GM19397 (cell line): ENCODE measurements around the gene YDJC.
"Not testable (repeated sequence)": the region's sequence is repeated elsewhere in the genome, so short reads cannot be mapped to it uniquely, and the experiment has no call there.

Experiments used
- ATAC-seq: cut with Tn5 transposase; IDR thresholded peaks from one replicate; pipeline ENCODE4 v1.9.1; 2021; ENCODE audit warnings: mild to moderate bottlenecking, moderate library complexity; ENCODE audit not compliant: unreplicated experiment

YDJC gene

GRCh38 chr22:21632931-21633330 lies 3.1 kb upstream of the YDJC start:
- ATAC-seq: no peak

DNA sequence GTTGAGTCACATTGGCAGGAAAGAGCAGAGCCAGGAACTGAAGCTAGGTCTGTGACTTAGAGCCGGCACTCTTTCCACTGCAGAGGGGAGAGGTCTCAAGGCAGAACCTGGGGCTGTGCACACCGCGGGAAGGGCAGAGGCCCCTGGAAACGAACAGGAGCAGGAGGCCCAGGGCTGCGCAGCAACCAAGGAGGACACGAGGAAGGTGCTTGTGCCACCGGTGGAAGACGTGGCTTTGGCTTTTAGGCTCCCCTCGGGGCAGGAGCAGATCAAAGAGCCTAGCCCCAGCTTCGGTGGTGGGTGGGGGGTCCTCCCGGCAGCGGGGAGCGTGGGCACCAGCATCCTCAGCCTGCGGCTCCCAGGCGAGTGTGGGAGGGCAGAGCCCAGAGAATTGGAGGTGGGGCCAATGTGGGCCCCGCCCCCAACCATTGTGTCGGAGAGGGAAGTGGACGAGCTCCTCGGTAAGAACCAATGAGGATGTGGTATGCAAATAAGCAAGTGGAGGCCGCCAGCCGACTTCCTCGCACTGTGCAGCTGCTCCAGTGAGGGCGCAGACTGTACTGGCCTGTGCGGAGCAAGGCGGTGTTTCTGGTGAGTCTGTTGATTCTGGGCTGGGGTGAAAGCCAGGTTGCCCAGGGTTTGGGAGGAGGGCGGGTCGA lies 2.5 kb upstream of the YDJC start, which contains the start of gene CCDC116:
TSS of gene CCDC116 (plus strand) at position 524 of the 659 bp plus-strand sequence. CDS start 422 bp downstream, outside the sequence.
- no peak for ATAC-seq

DNA sequence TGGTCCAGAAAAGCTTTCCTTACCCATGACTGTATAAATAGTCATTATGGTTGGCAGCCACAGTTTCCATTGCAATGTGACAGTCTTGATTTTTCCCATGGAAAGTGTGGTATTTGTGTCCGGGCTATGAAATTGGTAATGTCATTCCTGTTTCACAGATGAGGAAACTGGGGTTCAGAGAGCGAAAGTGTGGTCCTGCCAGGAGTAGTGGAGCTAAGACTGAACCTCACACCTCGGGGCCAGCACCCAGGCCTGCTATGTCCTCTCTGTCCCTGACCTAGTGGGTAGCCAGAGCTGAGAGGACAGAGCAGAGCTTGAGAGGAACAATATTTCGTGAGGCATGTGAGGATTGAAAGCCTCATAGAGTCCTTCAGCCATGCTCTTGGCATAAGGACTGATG lies 1.2 kb upstream of the YDJC start:
- no peak for ATAC-seq

- no peak for ATAC-seq
Measured at GRCh38 chr22:21628386-21629254, 1.2 kb downstream of the YDJC start.

- no peak for ATAC-seq
Measured at GRCh38 chr22:21626735-21627469, 2.9 kb downstream of the YDJC start.

- no peak for ATAC-seq
Measured at GRCh38 chr22:21626073-21626734, 3.6 kb downstream of the YDJC start.

GRCh38 chr22:21624880-21625791 lies 4.7 kb downstream of the YDJC start:
- no peak for ATAC-seq

DNA sequence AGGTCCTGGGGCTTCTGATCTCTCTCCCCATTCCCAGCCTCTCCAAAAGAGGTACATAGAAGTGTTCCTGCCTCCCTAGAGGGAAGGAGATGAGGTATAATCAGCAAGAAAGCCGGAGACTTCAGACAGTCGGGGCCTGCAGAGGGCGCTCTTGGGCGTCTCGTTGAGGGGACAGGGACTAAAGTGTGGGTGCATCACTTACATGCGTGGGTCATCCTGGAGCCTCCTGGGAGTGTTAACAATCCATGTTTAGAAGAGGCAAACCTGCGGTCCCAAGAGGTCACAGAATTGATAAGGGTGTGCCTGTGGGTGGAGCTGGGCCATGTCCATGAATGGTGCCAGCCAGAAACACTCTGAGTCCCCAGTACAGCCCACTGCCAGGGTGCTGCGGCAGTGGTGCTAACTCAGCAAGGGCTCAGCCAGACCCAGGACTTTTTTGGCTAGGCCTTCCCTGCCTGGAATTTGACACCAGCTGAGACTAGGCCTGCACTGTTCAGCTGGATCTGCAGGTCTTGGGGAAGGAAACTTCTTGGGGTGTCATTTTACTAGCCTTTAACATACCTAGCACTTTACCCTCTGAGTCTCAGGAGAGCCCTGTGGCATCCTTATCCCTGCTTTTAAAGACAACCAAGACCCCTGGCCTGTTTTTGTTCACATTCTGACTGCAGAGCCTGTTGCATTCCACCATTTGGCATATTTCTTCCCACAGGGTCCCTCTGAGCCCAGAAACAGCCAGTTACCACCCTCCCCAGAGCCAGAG lies 5.5 kb downstream of the YDJC start:
- ATAC-seq: no peak

DNA sequence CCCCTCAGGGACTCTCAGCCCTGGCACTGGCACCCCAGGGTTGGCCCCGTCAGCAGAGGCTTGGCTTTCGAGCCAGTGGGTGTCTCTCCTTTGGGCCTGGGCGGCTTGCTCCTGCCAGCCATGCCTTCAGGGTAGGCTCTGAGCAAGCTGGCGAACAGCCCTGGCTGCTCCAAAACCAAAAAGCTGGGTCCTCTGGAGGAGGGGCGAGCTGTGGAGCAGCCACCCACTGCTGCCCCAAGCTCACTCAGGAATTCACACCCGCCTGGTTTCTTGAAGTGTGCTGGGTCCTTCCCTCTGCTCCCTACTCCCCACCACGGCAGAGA lies 6.2 kb downstream of the YDJC start:
- ATAC-seq: no peak

GRCh38 chr22:21622919-21623647 lies 6.7 kb downstream of the YDJC start:
- no peak for ATAC-seq

DNA sequence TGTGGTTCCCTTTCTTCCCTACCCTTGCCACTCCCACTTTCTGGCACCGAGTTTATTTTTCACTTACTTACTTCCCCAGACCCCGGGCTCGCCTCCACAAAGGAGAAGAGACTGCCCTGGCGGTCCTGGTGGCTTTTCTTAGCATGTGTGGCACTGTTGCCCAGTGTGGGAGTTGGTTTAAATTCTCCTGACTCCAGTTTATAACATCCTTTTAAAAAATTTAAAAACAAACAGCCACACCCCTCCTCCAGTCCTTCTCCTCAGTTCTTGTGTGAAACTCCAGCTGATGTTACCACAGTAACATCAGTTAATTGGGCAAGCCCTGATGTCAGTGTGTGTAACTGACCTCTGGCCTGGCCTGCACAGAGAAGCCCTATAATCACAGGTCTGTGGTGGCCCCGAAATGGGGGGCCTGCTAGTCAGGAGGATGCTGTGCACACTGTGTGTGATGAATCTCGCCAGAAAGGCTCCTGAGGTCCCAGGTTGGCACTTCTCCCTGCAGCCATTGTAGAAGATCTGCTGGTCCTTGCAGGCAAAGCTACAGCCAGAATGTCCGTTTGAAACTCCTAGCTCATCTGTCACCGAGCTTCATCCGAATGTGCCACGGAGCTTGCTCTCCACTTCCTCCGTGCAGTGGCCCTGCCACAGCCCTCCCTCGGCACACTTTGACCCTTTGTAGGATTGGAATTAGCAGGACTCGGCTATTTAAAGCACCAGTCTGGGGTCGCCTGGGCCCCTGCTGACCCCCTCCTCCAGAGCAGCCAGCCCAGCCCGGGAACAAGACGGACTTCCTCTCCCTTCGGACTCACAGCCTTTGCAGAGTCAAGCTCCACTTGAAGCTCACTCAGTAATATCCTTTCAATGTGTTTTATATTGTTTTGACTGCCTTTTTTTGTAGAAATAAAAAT lies 7.6 kb downstream of the YDJC start:
- no peak for ATAC-seq

- no peak for ATAC-seq
Measured at GRCh38 chr22:21621025-21621424, 8.8 kb downstream of the YDJC start.

- not testable (repeated sequence) for ATAC-seq
Measured at GRCh38 chr22:21617337-21617736, 12.5 kb downstream of the YDJC start.

GRCh38 chr22:21615731-21616130 lies 14.1 kb downstream of the YDJC start:
- ATAC-seq: no peak

GRCh38 chr22:21613553-21614233 lies 16.1 kb downstream of the YDJC start:
- no peak for ATAC-seq

DNA sequence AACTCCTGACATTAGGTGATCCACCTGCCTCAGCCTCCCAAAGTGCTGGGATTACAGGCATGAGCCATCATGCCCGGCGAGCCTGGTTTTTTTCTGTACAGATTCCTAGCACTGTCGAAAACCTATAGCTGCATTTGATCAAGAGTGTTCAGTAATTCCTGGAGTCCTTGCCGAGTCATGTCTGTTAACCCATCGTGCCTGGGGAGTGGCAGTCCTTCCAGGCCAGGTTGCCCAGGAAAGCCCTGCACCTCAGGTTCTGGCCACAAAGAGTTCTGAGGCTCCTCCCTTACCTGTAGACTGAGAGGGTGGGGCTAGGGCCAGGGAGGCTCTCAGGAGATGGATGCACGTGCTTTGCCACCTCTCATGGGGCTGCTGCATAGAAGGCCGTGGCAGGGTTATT lies 17.0 kb downstream of the YDJC start:
- ATAC-seq: no peak
